Stimulated activated CD4-positive, alpha-beta T cell treated with anti-CD3 and anti-CD28 coated beads, Interleukin-4, amount 100 ng/mL, for 24 hours (primary cell): ENCODE measurements around the gene DRGX.

Experiments used
- DNase-seq: peaks from one replicate; pipeline ENCODE4 v3.0.0-alpha.2; 2020

Gene DRGX

DNA sequence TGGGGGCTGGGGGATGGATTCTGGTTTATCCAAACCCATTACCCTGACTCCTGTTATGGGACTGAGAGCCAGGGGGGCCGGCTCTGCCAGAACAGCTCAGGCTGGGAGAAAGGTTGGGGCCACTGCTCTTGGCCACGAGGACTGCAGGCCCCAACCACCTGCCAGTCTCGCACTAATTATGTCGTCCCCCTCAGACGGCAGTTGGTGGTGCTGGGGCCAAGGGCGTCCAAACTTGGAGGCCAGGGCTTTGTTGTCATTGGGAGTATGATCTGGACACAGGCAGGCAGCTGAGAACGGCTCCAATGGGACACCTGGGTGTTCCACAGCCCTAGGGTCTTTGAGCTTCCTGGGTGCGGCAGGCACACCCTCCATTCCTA is 34.7 kb downstream of the DRGX start:
- DNase-seq, result no peak

DNA sequence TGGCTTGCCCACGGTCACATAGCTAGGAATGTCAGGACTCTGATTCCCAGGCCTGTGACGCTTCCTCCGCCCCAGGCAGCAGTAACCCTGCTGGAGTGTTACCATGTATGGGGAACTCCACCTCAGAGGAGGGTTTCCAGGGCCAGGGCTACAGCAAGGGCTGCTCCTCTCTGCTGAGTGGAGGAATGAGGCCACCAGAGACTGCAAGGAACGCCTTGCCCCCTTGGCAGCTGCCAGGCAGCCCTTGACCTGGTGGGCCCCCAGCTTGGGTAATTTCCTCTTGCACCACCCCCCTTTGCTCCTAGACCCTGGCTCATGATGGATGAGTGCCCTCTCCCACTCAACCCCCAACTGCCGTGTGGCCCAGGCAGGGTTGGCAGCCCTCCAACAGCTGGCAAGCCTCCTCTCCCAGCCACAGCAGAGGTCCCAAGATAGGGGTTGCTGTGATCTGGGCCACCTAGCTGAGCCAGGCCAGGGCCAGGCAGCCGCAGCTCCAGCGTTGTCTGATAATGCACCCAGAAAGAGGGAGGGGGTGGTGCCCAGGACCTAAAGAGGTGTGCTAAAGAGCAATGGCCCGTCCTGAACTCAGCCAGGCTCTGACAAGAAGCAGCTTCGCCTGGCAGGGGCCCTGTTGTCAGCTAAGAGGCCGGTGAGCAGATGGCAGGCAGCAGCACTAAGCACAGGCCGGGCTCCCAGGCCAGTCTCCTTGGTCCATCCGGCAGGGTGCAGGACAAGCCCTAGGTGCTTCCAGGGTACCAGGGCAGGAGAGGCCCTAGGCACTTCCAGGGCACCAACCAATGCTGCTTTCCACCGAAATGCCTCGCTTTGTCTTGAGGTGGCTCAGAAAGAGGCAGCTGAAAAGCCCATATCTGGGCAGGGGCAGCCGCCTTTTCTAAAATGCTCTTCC is 35.4 kb downstream of the DRGX start:
- no peak for DNase-seq

DNA sequence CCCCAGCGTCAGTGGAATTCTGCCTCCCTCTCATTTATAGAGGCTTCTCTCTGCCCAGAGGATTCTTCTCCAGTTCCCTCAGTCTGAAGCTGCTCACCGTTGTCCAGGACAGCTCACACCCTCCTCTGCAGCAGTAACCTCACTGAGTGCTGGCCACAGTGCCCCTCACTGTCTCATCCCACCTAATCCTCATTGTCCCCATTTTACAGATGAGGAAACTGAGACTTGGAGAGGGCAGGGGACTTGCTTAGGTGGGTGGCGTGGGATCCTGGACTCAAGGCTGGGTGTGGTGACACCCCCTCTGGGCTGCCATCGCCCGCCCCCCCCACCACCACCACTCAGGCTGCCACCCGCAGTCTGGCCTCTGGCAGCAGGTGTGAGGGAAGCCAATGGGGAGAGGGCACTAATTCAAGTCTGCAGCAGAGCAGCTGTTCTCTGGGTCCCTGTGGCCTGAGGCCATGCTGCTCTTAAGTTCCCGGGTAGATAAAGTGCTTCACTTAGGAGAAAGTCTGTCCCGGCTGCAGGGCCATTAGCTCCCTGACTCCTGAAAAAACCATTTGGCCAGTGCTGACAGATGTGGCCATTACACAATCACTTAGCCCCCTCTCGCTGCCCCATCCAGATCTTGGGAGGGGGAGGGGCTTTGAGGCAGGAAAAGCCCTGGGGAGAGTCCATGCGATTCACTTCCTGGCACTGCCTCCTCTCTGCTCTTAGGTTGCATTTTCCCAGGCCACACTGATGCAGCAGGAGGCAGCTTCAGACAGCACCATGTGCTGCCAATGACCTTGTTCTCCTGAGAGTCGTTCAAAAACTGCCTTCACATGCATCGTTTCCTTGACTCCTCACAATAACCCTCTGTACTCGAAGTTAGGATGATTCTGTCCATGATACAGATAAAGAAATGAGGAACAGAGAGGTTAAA is 36.3 kb downstream of the DRGX start:
- no peak for DNase-seq

DNA sequence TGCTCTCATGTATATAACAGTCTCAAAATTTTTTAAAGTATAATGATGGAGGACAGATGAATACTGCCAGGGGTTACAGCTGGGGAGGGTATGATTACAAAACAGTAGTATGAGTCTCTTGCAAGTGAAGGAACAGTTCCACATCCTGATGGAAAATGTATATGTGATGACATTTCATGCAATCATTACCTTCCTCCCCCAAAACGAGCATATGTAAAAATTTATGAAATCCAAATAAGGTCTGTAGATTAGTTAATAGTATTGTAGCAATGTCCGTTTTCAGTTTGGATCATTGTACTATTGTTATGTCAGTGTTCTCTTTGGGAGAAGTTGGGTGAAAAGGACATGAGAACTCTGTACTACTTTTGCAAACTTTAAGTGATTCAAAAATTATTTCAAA is 38.0 kb downstream of the DRGX start:
- no peak for DNase-seq

DNA sequence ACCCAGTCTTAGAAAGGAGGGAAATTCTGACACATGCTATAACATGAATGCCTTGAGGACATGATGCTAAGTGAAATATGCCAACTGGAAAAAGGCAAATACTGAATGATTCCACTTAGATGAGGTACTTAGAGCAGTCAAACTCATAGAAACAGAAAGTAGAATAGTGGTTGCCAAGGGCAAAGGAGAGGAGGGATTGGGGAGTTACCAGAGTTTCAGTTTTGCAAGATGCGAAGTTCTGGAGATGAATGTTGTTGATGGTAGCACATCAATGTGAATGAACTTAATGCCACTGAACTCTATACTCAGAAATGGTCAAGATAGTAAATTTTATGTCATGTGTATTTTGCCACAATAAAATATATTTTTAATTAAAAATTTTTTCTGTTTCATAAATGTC is 38.9 kb downstream of the DRGX start:
- DNase-seq, result no peak

DNA sequence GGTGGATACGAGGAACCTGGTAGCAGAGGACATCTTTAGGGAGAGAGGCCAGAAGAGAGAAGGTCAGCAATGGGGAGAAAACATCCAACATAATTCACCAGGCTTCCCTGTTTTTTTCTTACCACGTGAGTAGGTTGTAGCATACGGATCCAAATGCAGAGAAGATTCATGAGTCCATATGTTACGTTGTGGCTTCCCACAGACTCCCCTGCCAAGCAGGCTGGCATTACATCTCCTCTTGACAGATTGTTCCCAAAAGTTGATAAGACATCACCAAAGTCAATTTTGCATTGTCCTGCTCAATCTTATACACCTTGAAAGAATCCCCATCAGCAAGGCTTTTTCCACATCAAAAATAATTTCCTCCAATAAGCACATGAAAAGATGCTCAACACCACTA is 39.7 kb downstream of the DRGX start:
- DNase-seq, result no peak

DNA sequence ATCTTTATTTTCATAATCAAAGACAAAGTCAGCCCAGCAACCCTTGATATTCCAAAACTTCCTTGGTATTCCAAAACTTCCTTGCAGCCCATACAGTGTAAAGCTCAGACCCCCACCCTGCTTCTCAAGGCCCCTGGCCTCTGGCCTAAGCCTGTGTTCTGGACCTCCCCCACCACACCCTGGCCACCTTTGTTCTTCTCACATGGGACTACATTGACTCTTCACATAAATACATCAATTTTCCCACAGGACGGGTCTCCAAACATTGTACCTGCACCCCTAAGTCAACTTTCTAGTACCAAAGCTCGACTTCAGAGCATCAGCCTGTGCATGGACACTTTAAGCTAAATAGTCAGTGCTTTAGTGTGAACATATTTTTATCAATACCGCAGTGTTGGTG is 40.7 kb downstream of the DRGX start:
- DNase-seq, result no peak

DNA sequence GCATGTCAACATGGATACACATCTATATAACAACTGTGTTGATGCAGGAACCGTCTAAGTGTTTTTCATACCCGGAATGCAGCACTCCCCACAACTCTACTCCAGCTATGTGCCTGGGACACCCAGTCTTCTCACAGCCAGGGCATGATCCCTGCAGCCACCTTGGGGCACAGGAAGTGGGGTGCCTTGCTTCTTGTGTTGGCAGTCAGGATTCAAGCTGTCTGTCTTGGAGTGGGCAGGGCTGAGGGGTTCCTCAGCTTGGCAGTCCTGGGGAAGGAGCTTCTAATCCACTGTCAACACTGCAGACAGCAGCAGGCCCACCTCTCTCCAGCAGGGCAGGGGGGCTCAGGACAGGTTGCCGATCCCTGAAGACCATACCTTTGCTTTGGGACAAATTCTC is 41.3 kb downstream of the DRGX start:
- DNase-seq, result no peak

DNA sequence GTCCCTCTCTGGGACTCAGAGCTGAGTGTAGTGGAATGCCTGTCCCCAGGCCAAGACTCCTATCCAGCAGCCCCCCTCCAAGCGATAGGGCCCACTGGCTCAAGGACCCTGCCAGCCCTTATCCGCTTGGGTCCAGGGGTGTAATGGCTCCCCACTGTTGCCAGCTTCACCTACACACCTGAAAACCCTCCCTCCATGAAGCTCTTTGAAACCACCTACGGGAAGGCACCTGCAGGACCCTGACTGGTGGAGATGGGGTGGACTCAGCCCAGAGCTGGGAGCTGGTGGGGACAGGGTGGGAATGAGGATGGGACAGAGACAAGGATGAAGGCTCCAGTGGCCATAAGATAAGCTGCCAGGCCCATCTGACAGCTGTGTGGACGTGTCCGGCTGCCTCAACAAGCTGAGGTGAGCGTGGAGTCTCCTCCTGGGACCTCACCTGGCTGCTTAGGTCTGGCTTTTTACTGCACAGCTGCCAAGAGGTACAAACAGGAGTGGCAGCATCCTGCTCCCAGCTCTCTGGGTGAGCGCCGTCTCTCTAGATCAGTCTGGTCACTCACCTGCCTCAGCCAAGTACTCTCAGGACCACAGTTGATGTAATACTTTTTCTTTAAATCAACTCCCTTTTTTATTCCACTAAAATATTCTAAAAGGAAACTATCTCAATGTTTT is 41.9 kb downstream of the DRGX start:
- DNase-seq, result no peak

DNA sequence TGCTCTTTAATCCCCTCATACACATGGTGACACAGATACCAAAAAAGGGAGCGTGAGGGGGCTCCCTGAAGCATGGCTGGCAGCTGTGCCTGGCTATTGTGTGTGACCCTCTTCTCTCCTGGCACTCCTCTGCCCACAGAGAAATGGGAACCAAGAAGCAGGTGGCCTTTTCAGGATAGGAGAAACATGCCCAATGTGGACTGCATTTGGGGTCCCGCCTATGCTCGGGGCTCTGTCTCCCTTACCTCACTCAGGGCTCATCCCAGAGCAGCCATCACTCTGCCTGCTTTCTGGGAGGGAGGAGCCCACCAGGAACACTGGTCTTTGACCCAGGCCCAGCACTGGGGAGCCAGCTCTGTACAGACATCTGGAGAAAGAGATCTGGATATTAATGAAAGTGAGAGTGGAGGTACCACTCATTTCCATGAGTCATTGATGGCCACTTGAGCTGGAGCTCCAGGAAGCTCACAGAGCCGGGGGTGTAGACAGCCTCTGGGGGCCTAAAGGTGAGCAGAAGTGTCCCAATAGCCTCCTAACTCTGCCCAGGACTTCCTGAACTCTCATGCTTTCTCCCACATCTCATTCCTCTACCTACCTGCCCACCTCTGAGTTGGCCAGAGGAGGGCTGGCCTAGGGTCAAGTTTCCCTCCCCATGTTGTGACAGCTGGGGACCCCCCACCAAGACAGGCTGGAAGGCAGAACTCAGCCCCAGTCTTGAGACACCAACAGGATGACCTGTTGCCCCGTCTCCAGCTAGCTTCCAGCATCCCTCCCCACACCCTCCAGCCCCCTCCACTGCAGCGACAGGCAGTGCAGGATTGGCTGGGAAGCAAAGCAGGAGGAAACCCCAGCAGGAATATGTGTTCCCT is 42.6 kb downstream of the DRGX start:
- no peak for DNase-seq

DNA sequence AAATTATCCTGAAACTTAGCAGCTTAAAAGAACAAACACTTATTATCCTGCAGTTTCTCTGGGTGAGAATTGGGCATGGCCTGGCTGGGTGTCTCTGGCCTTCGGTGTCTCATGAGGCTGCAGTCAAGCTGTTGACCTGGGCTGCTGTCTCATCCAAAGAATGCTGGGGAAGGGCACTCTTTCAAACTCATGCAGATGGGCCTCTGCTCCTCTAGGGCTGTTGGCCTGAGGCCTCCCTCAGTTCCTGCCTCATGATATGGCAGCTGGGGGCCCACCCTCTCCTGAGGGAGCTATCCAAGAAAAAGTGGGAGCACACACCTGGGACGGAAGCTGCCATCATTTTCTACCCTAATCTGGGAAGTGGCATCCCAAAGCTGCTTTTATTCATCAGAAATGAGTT is 43.6 kb downstream of the DRGX start:
- no peak for DNase-seq

DNA sequence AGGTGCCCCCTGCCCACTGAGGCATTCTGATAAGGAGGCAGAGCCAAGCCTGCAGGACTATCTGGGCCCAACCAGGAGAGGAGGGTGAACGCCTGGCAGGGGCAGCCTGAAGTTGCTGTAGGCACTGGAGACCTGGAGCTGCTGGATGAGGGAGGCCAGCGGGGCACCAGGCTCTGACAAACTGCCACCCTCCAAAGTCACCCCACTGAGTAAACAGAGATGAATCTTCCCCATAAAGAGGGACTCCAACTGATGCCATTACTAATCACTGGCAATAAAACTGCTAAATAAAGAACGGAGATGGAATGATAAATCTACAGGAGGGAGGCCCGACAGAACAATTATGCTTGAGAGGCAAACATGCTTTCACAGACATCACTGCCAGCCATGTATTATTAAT is 44.2 kb downstream of the DRGX start:
- no peak for DNase-seq

DNA sequence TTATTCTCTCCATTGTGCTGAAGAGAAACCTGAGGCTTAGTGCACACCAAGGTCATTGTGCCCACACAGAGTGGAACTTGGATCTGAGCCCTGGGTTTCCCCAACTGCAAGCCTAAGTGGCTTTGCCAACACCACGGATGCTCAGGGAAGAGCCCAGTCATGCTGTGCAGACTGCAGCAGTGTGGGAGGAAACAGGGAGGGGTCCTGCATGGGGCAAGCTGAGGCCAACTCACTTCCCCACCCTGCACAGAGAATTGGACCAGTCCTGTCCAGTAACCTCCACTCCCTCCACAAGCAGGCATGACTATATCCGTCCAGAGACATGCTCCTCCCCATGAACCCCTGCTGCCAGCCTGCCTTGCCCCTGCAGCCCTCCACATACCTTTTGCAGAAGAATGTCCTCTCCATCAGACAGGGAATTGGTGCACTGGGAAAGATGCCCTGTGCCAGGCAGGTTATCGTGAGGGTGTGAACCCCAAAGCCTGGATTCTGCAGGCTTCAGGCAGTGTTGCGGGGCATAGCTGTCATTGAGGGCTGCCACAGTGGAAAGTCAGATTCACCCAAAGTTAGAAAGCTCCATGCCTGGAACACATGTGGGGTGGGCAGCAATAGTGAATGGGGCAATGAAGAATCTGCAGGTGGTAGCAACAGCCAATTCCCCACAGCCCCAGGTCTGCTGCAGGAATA is 44.9 kb downstream of the DRGX start:
- DNase-seq, result no peak

DNA sequence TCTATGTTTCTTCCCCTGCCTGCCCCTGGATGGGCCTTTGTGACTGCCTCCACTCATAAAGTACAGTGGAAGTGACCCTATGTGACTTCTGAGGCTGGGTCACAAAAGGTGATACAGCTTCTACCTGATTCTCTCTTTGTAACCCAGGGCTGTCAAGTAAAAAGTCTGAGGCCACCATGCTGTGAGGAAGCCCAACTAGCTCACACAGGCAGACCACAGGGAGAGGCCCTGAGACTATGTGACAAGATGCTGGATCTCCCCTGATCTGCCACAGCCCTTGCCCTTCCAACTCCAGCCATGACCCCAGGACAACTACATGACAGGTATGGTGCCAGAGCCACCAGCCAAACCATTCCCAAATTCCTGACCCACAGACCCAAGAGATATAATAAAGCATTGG is 45.8 kb downstream of the DRGX start:
- no peak for DNase-seq

DNA sequence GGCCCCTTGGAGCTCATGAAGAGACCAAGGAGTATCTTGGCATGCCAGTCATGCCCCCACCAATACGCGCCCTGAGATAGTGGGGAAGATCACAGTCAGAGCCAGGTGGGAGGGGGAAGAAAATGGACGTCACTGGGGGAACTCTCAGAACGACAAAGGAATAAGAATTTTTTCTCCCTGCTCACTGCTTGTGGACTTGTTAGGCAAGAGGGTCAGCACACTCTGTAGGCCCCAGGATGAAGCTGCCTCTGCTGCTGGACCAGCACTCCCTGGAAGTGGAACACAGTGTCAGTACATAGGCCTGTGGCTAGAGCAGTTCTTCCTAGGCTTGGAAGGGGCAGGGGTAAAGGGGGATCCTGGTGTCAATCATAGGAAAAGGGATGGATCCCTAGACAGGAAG is 46.5 kb downstream of the DRGX start:
- DNase-seq, result no peak

DNA sequence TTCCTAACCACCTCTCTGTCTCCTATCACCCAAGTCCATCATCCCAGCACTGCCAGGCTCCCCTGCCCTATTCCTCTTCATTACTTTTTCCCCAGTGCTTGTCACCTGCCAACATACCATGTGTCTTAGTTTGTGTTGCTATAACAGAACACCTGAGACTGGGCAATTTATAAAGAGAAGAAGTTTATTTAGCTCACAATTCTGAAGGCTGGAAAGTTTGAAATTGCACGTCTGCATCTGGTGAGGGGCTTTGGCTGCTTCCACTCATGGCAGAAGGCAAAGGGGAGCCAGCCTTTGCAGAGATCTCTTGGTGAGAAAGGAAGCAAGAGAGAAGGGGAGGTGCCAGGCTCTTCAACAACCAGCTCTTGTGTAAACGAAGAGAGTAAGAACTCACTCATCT is 47.3 kb downstream of the DRGX start:
- no peak for DNase-seq

DNA sequence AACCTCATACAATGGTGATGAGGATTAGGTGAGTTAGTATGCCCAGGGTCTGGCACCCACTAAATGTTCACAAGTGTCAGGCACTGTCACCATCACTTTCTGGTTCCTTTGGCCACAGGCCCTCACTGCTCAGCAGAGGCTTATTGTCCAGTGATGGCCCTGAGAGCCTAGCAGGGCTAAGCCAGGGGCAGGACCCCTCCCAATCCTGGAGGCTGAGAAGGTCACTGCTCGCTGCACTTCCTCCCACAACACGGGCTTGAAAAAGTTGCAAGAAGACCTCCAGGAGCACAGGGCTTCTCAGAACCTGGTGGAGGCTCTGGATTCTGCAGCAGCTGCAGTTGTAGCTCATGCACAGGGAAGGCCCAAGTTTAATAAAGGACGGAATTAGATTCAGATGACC is 48.1 kb downstream of the DRGX start:
- no peak for DNase-seq

DNA sequence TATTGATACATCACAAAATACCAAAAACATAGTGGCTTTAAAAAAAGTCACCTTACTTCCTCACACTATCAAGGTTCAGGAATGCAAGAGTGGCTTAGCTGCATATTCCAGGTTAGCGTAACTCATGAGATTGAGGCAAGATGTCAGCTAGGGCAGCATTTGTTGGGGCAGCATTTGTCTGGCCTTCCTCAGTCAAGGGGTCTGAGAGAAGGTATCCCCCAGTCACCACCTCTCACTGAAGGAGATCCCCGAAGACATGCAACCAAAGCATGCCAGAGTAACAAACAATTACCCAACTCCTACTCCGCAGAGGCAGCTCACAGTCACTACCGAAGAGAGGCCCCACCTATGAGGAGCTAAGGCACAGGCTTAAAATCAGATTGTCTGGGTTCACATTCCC is 48.5 kb downstream of the DRGX start:
- DNase-seq, result no peak

DNA sequence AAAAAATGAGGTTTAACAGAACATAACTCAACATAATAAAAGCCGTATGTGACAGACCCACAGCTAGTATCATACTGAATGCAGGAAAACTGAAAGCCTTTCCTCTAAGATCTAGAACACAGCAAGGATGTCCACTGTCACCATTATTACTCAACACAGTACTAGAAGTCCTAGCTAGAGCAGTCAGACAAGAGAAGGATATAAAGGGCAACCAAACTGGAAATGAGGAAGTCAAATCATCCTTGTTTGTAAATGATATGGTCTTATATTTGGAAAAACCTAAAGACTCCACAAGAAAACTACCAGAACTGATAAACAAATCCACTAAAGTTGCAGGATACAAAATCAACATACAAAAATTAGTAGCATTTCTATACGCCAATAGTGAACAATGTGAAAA is 51.0 kb downstream of the DRGX start:
- no peak for DNase-seq

DNA sequence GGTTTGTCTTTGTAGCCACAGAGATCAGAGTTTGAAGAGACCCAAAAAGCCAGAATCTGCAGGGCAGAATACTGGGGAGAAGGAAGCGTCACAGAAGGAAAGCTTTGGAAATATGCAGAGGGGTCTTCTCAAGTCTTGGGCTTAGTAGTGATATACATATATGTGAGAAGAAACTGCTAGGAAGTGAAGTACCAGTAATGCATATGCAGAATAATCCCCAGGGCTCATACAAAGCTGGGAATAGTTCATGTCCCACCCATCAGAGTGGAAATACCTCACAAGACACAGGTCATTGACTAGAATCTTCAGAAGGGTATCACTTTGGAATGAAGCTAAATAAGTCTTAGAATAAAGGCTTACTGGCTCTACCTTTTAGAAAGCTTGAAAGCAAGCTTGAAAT is 57.3 kb downstream of the DRGX start:
- no peak for DNase-seq

DNA sequence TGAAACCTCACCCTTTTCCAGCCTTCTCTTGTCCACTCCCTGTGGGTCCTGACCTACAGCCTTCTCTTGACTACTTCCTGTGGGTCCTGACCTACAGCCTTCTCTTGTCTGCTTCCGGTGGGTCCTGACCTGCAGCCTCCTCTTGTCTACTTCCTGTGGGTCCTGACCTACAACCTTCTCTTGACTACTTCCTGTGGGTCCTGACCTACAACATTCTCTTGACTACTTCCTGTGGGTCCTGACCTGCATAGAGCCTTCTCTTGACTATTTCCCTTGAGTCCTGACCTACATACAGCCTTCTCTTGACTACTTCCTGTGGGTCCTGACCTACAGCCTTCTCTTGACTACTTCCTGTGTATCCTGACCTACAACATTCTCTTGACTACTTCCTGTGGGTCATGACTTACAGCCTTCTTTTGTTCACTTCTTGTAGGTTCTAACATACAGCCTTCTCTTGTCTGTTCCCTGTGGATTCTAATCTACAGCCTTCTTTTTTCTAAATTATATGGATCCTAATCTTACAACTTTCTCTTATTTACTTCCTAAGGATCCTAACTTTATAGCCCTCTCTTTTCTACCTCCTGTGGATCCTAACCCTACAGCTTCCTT is 60.4 kb downstream of the DRGX start:
- no peak for DNase-seq

DNA sequence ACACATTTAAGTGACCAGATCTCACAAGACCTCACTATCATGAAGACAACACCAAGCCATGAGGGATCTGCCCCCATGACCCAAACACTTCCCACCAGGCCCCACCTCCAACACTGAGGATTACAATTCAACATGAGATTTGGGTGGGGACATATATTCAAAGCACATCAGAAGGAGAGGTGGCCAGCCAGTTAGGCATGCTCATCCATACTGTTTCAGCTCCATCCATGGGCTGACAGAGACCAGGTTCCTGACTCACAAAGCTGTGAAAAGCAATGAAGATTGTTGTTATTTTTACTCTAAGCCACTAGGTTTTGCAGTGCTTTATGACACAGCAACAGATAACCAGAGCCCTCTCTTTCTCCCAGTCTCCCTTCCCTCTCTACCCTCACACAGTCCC is 60.9 kb downstream of the DRGX start:
- no peak for DNase-seq
